HepG2 (cell line): ENCODE results near the gene RPS8. TPM values are rescaled to one million over a fixed set of nuclear protein-coding genes. Genes with fewer than 3 reads are reported as not detected.

Experiments
- DMTF1 ChIP-seq: sonication (generic); formaldehyde crosslinking; IDR thresholded peaks from 2 replicates; pipeline ENCODE4 v1.4.0; 2020; ENCODE audit warnings: mild to moderate bottlenecking, missing genetic modification reagents
- GLI4 ChIP-seq: sonication (generic); formaldehyde crosslinking; IDR thresholded peaks from 2 replicates; pipeline ENCODE4 v1.5.1; 2020; ENCODE audit warnings: missing genetic modification reagents, mild to moderate bottlenecking, moderate library complexity, borderline replicate concordance
- GTF3A ChIP-seq: sonication (generic); formaldehyde crosslinking; conservative IDR thresholded peaks from 2 replicates; pipeline ENCODE4 v1.4.0; 2020; ENCODE audit warnings: mild to moderate bottlenecking, missing genetic modification reagents
- HNRNPL ChIP-seq: fragments of 200-400 bp; formaldehyde crosslinking; IDR thresholded peaks from 2 replicates; pipeline ENCODE4 v1.6.1; 2017; ENCODE audit warnings: mild to moderate bottlenecking, low read depth, low read length
- KMT2B ChIP-seq: IDR thresholded peaks from 2 replicates; pipeline ENCODE4 v1.6.1; 2016; ENCODE audit warnings: missing genetic modification reagents, missing compliant biosample characterization
- MAFK ChIP-seq, 2 experiments: IDR thresholded peaks in 1 of 2; conservative IDR thresholded peaks in 1 of 2; 2 replicates each; pipeline ENCODE4 v1.6.1; 2011; ENCODE audit warnings: improper control_type of control experiment in 2 of 2, low read length in 2 of 2
- POLR2A ChIP-seq, 2 experiments: IDR thresholded peaks; 2 replicates each; pipeline ENCODE4 v1.6.1; 2011; ENCODE audit warnings: low read depth in 2 of 2, low read length in 2 of 2, mild to moderate bottlenecking in 1 of 2, moderate library complexity in 1 of 2; ENCODE audit not compliant: insufficient read depth in 1 of 2
- ZBTB44 ChIP-seq: sonication (generic); formaldehyde crosslinking; IDR thresholded peaks from 2 replicates; pipeline ENCODE4 v1.4.0; 2020; ENCODE audit warnings: missing genetic modification reagents
- ZFP41 ChIP-seq: sonication (generic); formaldehyde crosslinking; IDR thresholded peaks from 2 replicates; pipeline ENCODE4 v1.4.0; 2020; ENCODE audit warnings: mild to moderate bottlenecking, missing genetic modification reagents, borderline replicate concordance
- ZNF101 ChIP-seq: sonication (generic); formaldehyde crosslinking; IDR thresholded peaks from 2 replicates; pipeline ENCODE4 v1.4.0; 2020; ENCODE audit warnings: mild to moderate bottlenecking, low read depth, missing genetic modification reagents, borderline replicate concordance
- ZNF230 ChIP-seq: sonication (generic); formaldehyde crosslinking; IDR thresholded peaks from 2 replicates; pipeline ENCODE4 v1.4.0; 2020; ENCODE audit warnings: mild to moderate bottlenecking, missing genetic modification reagents
- ZNF276 ChIP-seq: sonication (generic); formaldehyde crosslinking; IDR thresholded peaks from 2 replicates; pipeline ENCODE4 v1.4.0; 2020; ENCODE audit warnings: mild to moderate bottlenecking, low read depth, missing genetic modification reagents
- ZNF362 ChIP-seq: sonication (generic); formaldehyde crosslinking; IDR thresholded peaks from 2 replicates; pipeline ENCODE4 v1.4.0; 2020; ENCODE audit warnings: missing genetic modification reagents, mild to moderate bottlenecking, borderline replicate concordance
- ZNF441 ChIP-seq: sonication (generic); formaldehyde crosslinking; IDR thresholded peaks from 2 replicates; pipeline ENCODE4 v1.7.0; 2021; ENCODE audit warnings: missing genetic modification reagents, borderline replicate concordance
- ZNF556 ChIP-seq: sonication (generic); formaldehyde crosslinking; IDR thresholded peaks from 2 replicates; pipeline ENCODE4 v1.4.0; 2020; ENCODE audit warnings: mild to moderate bottlenecking, missing genetic modification reagents, borderline replicate concordance
- ZNF576 ChIP-seq: sonication (generic); formaldehyde crosslinking; IDR thresholded peaks from 2 replicates; pipeline ENCODE4 v1.4.0; 2020; ENCODE audit warnings: mild to moderate bottlenecking, missing genetic modification reagents
- ZNF674 ChIP-seq: sonication (generic); formaldehyde crosslinking; IDR thresholded peaks from 2 replicates; pipeline ENCODE4 v1.5.0; 2020; ENCODE audit warnings: low read depth, mild to moderate bottlenecking, missing genetic modification reagents
- ZNF761 ChIP-seq: sonication (generic); formaldehyde crosslinking; conservative IDR thresholded peaks from 2 replicates; pipeline ENCODE4 v1.4.0; 2020; ENCODE audit warnings: mild to moderate bottlenecking, missing genetic modification reagents
- ZNF773 ChIP-seq: sonication (generic); formaldehyde crosslinking; IDR thresholded peaks from 2 replicates; pipeline ENCODE4 v1.4.0; 2020; ENCODE audit warnings: missing genetic modification reagents, borderline replicate concordance
- ZNF816 ChIP-seq: sonication (generic); formaldehyde crosslinking; IDR thresholded peaks from 2 replicates; pipeline ENCODE4 v1.8.0; 2022; ENCODE audit warnings: missing genetic modification reagents, mild to moderate bottlenecking, borderline replicate concordance
- polyA plus RNA-seq, 8 experiments: library from polyadenylated mRNA; depleted of rRNA in 3 of 8; stranded (reverse) in 7 of 8; unstranded in 1 of 8; fragments of >200 nt; fragmentation: Illumina TruSeq in 4 of 8; extraction: Trizol in 4 of 8; gene quantifications; 2 replicates each; pipeline versions ENCODE4 v1.2.1 to v1.2.3, GENCODE V29; 2011 to 2016; ENCODE audit warnings: low read depth in 4 of 8, missing spikeins in 1 of 8, mixed read lengths in 1 of 8; ENCODE audit not compliant: insufficient read depth in 1 of 8
- total RNA-seq, 5 experiments: library from RNA; depleted of rRNA; stranded (reverse); fragments of >200 nt; fragmentation: Illumina TruSeq; extraction: Trizol; gene quantifications; 2 replicates each; pipeline ENCODE4 v1.2.3, GENCODE V29; 2016; ENCODE audit warnings: low read depth in 1 of 5

Gene RPS8
- total and polyA plus RNA-seq, 2 of the 13 experiments (the other 11 are each of a cell fraction or from before 2014, with no cell fraction given), result 2,628 to 2,822 TPM

- TF ChIP-seq ZNF674 (peak; percentile 71; the same call in 1 of the 2 replicates), KMT2B (0 out of 2 replicates have a peak, but pooled peaks have one; percentile 22), ZNF230 (peak; percentile 46; the same call in 1 of the 2 replicates), ZNF761 (CRISPR knock-in tag) (peak; percentile 41; the same call in 1 of the 2 replicates), HNRNPL (0 out of 2 replicates have a peak, but pooled peaks have one; percentile 35), DMTF1 (CRISPR knock-in tag) (0 out of 2 replicates have a peak, but pooled peaks have one; percentile 53), GLI4 (0 out of 2 replicates have a peak, but pooled peaks have one; percentile 26), ZNF362 (no peak), ZNF556 (CRISPR knock-in tag) (peak; percentile 19; the same call in 1 of the 2 replicates), ZNF576 (CRISPR knock-in tag) (no peak), GTF3A (CRISPR knock-in tag) (peak; percentile 65; the same call in 1 of the 2 replicates), ZNF816 (peak; percentile 72; the same call in 1 of the 2 replicates), ZNF276 (CRISPR knock-in tag) (no peak), POLR2A (IDR thresholded peaks at IDR 0.05; ENCODE audit: insufficient read depth in 1 of 2, low read depth in 2 of 2, low read length in 2 of 2) (peak in 1 of 2 experiments; percentile 20; a peak in 1 of 4 replicates), ZNF441 (CRISPR knock-in tag) (no peak), ZBTB44 (CRISPR knock-in tag) (no peak), ZNF773 (CRISPR knock-in tag) (peak; percentile 54; the same call in 1 of the 2 replicates), ZNF101 (CRISPR knock-in tag) (peak; percentile 38; the same call in 1 of the 2 replicates), ZFP41 (CRISPR knock-in tag) (peak; percentile 69; the same call in 1 of the 2 replicates), MAFK (conservative IDR thresholded peaks at IDR 0.05 in 1 of 2, IDR thresholded peaks at IDR 0.05 in 1 of 2; ENCODE audit: low read length in 2 of 2) (no peak)
Observed at GRCh38 chr1:44775930-44776729, 790 bp downstream of the RPS8 start (continued).
